CD4-positive, alpha-beta T cell treated with Interleukin-15 for 1 hour (primary cell): ENCODE results near the gene ZNF445.
"Not testable (repeated sequence)": the region's sequence is repeated elsewhere in the genome, so short reads cannot be mapped to it uniquely, and the experiment has no call there.

Source experiments
- DNase-seq: peaks from one replicate; pipeline ENCODE4 v3.0.0-alpha.2; 2020

Gene ZNF445

GRCh38 chr3:44474886-44475285 is 2.6 kb downstream of the ZNF445 start:
- not testable (repeated sequence) for DNase-seq

- no peak for DNase-seq
Measured at GRCh38 chr3:44470430-44470829, 7.0 kb downstream of the ZNF445 start.

- DNase-seq, result no peak
Measured at GRCh38 chr3:44469914-44470313, 7.6 kb downstream of the ZNF445 start.

- no peak for DNase-seq
Measured at GRCh38 chr3:44468572-44469520, 8.6 kb downstream of the ZNF445 start.

- DNase-seq, result not testable (repeated sequence)
Measured at GRCh38 chr3:44468099-44468537, 9.4 kb downstream of the ZNF445 start.

GRCh38 chr3:44467241-44467640 is 10.2 kb downstream of the ZNF445 start:
- DNase-seq, result no peak

- not testable (repeated sequence) for DNase-seq
Measured at GRCh38 chr3:44464920-44465319, 12.6 kb downstream of the ZNF445 start.

GRCh38 chr3:44464509-44464908 is 13.0 kb downstream of the ZNF445 start:
- DNase-seq, result no peak

- DNase-seq, result not testable (repeated sequence)
Measured at GRCh38 chr3:44460050-44460449, 17.4 kb downstream of the ZNF445 start.

- DNase-seq, result no peak
Measured at GRCh38 chr3:44455318-44455717, 22.2 kb downstream of the ZNF445 start.

- DNase-seq, result no peak
Measured at GRCh38 chr3:44454258-44454657, 23.2 kb downstream of the ZNF445 start.

GRCh38 chr3:44451441-44451840 is 26.0 kb downstream of the ZNF445 start:
- DNase-seq, result no peak

GRCh38 chr3:44446929-44447328 is 30.5 kb downstream of the ZNF445 start:
- no peak for DNase-seq

GRCh38 chr3:44445786-44446185 is 31.7 kb downstream of the ZNF445 start:
- no peak for DNase-seq

- DNase-seq, result no peak
Measured at GRCh38 chr3:44444896-44445691, 32.4 kb downstream of the ZNF445 start.

GRCh38 chr3:44444437-44444836 is 33.0 kb downstream of the ZNF445 start:
- DNase-seq, result no peak

GRCh38 chr3:44442596-44443309 is 34.7 kb downstream of the ZNF445 start:
- no peak for DNase-seq

- peak; percentile 86 for DNase-seq
Measured at GRCh38 chr3:44439499-44440295, 37.8 kb downstream of the ZNF445 start.

- DNase-seq, result no peak
Measured at GRCh38 chr3:44437800-44438199, 39.7 kb downstream of the ZNF445 start.

GRCh38 chr3:44436181-44436580 is 41.3 kb downstream of the ZNF445 start:
- DNase-seq, result no peak

GRCh38 chr3:44434834-44435510 is 42.5 kb downstream of the ZNF445 start:
- no peak for DNase-seq

GRCh38 chr3:44430466-44430865 is 47.0 kb downstream of the ZNF445 start:
- DNase-seq, result no peak
